Fibroblast of lung (primary cell): ENCODE results near the gene TBP. TPM values are rescaled to one million over a fixed set of nuclear protein-coding genes. Genes with fewer than 3 reads are reported as not detected.

ENCODE experiments used
- DNase-seq, 2 donors: peaks; one replicate each; pipeline versions ENCODE4 v3.0.0 to v3.0.0-alpha.2; 2010; ENCODE audit warnings: low read depth in 2 of 2
- H2AFZ ChIP-seq: 2 replicates; pipeline ENCODE4 v1.5.1; 2012; ENCODE audit warnings: low read length, control low read depth, inconsistent platforms
- H3K27ac ChIP-seq: 2 replicates; pipeline ENCODE4 v1.5.1; 2011; ENCODE audit warnings: low read length, control low read depth; ENCODE audit not compliant: insufficient read depth
- H3K27me3 ChIP-seq: 2 replicates; pipeline ENCODE4 v1.5.1; 2011; ENCODE audit warnings: mild to moderate bottlenecking, low read length; ENCODE audit not compliant: control insufficient read depth, insufficient read depth
- H3K36me3 ChIP-seq: 2 replicates; pipeline ENCODE4 v1.5.1; 2011; ENCODE audit warnings: low read length; ENCODE audit not compliant: control insufficient read depth, insufficient read depth
- H3K4me1 ChIP-seq: 2 replicates; pipeline ENCODE4 v1.5.1; 2011; ENCODE audit warnings: low read length; ENCODE audit not compliant: control insufficient read depth, insufficient read depth; ENCODE audit errors: extremely low read depth
- H3K4me2 ChIP-seq: 2 replicates; pipeline ENCODE4 v1.5.1; 2011; ENCODE audit warnings: low read length, control low read depth; ENCODE audit not compliant: insufficient read depth; ENCODE audit errors: extremely low read depth
- H3K4me3 ChIP-seq, 4 experiments: fragments of 200-600 bp in 1 of 4; sonication (generic) in 1 of 4; replicated peaks in 1 of 4; 2 replicates each; pipeline ENCODE4 v1.5.1; 2011 to 2016; ENCODE audit warnings: low read length in 4 of 4, low read depth in 3 of 4, mild to moderate bottlenecking in 3 of 4, control low read depth in 2 of 4, inconsistent platforms in 1 of 4, mixed read lengths in 1 of 4; ENCODE audit not compliant: insufficient read depth in 1 of 4; ENCODE audit errors: control extremely low read depth in 1 of 4
- H3K79me2 ChIP-seq: 2 replicates; pipeline ENCODE4 v1.5.1; 2012; ENCODE audit warnings: mild to moderate bottlenecking, low read length, inconsistent platforms; ENCODE audit not compliant: control insufficient read depth, insufficient read depth
- H3K9ac ChIP-seq: 2 replicates; pipeline ENCODE4 v1.5.1; 2011; ENCODE audit warnings: mild to moderate bottlenecking, low read length, control low read depth; ENCODE audit not compliant: insufficient read depth
- H3K9me3 ChIP-seq: 2 replicates; pipeline ENCODE4 v1.5.1; 2012; ENCODE audit warnings: low read depth, low read length; ENCODE audit not compliant: control insufficient read depth, insufficient read depth
- H4K20me1 ChIP-seq: 2 replicates; pipeline ENCODE4 v1.5.1; 2011; ENCODE audit warnings: low read length; ENCODE audit not compliant: control insufficient read depth, insufficient read depth; ENCODE audit errors: extremely low read depth
- CTCF ChIP-seq, 2 donors: IDR thresholded peaks in 1 of 2; conservative IDR thresholded peaks in 1 of 2; 1 replicate in 1 of 2; 2 replicates in 1 of 2; pipeline ENCODE4 v1.5.1; 2011 to 2012; ENCODE audit warnings: low read length in 2 of 2, control low read depth in 1 of 2, inconsistent platforms in 1 of 2, low read depth in 1 of 2, mild to moderate bottlenecking in 1 of 2
- EZH2 ChIP-seq: IDR thresholded peaks from 2 replicates; pipeline ENCODE4 v1.5.1; 2012; ENCODE audit warnings: low read length, control low read depth, mild to moderate bottlenecking; ENCODE audit errors: missing control alignments
- polyA plus RNA-seq, 2 donors: library from polyadenylated mRNA; depleted of rRNA in 1 of 2; stranded (reverse) in 1 of 2; unstranded in 1 of 2; fragments of >200 nt; gene quantifications; 2 replicates each; pipeline ENCODE4 v1.2.1, GENCODE V29; 2011 to 2012; ENCODE audit warnings: missing spikeins in 1 of 2
- total RNA-seq: library from RNA; depleted of rRNA; stranded (reverse); fragments of >200 nt; gene quantifications from 2 replicates; pipeline ENCODE4 v1.2.1, GENCODE V29; 2014

Gene TBP
- total and polyA plus RNA-seq, 2 donors (not counting 1 experiment from before 2014, with no cell fraction given) = 7.8 to 14.4 TPM

DNA sequence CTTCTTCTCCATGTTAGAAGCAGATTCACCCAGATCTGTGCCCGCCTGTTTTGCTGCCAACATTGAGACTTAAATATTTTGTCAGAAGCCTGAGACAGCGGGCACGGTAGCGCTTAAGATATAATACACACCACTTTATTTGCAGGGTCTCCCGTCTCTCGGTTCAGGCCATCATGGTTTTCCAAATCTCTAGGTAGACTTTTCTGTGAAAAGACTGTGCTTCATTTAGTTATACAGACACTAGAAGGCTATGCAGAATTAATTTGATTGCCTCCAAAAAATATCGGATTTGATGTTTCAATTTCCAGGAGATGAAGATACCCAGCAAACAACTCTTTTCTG is 598 bp downstream of the TBP start:
- H3K27me3 ChIP-seq = no peaks in the 10 kb centered on the region
- peak overlapping the region; percentile 71 to 100 (median 86) for H3K4me3 ChIP-seq
- H3K36me3 ChIP-seq = peaks cover 2% of the 10 kb centered on the region
- no peak for TF ChIP-seq CTCF (conservative IDR thresholded peaks at IDR 0.05 in 1 of 2, IDR thresholded peaks at IDR 0.05 in 1 of 2; ENCODE audit: low read depth in 1 of 2, low read length in 2 of 2)
- H3K79me2 ChIP-seq = peaks cover 62% of the 10 kb centered on the region
- H3K4me2 ChIP-seq = peak overlapping the region; percentile 96
- no peaks in the 10 kb centered on the region for H4K20me1 ChIP-seq
- peak overlapping the region; percentile 97 for H3K27ac ChIP-seq
- peaks cover 5% of the 10 kb centered on the region for H3K4me1 ChIP-seq
- H3K9me3 ChIP-seq = no peaks in the 10 kb centered on the region
- H3K9ac ChIP-seq = peak overlapping the region; percentile 94
- H2AFZ ChIP-seq = peak overlapping the region; percentile 86
- no peak for DNase-seq

DNA sequence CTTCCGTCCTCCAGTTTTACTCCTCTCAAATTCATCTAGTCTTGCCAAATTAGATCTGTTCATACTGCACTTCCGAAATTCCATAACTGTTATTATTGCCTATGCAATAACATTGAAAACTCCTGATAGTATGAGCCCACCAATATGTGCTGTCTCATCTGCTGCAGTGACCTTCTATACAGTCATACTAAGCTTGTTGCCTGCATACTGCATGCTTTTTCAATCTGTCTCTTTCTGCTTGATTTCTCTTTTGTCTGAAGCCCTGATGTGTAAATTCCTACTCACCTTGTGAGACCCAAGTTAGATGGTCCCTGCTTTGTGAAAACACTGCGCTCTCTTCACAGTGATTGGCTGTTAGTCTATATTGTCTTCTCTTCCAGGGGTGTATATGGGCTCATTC is 1.1 kb downstream of the TBP start:
- TF ChIP-seq EZH2 (no peak), CTCF (conservative IDR thresholded peaks at IDR 0.05 in 1 of 2, IDR thresholded peaks at IDR 0.05 in 1 of 2; ENCODE audit: low read depth in 1 of 2, low read length in 2 of 2) (no peak)
- Histone ChIP-seq H3K79me2 (peaks cover 57% of the 10 kb centered on the region), H3K27ac (peak overlapping the region; percentile 97), H3K4me3 (peak overlapping the region; percentile 71 to 100 (median 86)), H3K27me3 (no peaks in the 10 kb centered on the region), H3K9me3 (no peaks in the 10 kb centered on the region), H3K4me1 (peaks cover 5% of the 10 kb centered on the region), H4K20me1 (no peaks in the 10 kb centered on the region), H3K9ac (no peak overlapping the region), H3K36me3 (no peaks in the 10 kb centered on the region), H3K4me2 (peak overlapping the region; percentile 96), H2AFZ (no peak overlapping the region)
- no peak for DNase-seq

DNA sequence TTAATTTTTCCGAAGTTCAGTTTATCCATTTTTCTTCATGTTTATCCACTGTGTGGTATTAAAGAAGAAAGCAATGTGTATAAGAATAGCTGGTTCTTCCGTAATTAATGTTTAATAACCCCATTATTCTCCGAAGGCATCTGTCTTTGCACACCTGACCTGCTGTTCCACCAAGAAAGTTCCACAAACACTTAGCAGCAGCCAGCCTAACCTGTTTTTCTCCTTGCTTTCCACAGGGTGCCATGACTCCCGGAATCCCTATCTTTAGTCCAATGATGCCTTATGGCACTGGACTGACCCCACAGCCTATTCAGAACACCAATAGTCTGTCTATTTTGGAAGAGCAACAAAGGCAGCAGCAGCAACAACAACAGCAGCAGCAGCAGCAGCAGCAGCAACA is 7.4 kb downstream of the TBP start:
- TF ChIP-seq CTCF (conservative IDR thresholded peaks at IDR 0.05 in 1 of 2, IDR thresholded peaks at IDR 0.05 in 1 of 2; ENCODE audit: low read depth in 1 of 2, low read length in 2 of 2) = no peak
- no peak for TF ChIP-seq EZH2
- Histone ChIP-seq H3K9ac (no peak overlapping the region), H3K79me2 (peaks cover 5% of the 10 kb centered on the region), H3K4me2 (no peak overlapping the region), H3K27me3 (no peaks in the 10 kb centered on the region), H3K36me3 (peaks cover 6% of the 10 kb centered on the region), H3K27ac (no peak overlapping the region), H2AFZ (no peak overlapping the region), H3K9me3 (no peaks in the 10 kb centered on the region), H3K4me3 (no peak overlapping the region), H3K4me1 (no peaks in the 10 kb centered on the region), H4K20me1 (no peaks in the 10 kb centered on the region)
- DNase-seq = no peak
